ENCODE data around the gene ZNF827.

DNA sequence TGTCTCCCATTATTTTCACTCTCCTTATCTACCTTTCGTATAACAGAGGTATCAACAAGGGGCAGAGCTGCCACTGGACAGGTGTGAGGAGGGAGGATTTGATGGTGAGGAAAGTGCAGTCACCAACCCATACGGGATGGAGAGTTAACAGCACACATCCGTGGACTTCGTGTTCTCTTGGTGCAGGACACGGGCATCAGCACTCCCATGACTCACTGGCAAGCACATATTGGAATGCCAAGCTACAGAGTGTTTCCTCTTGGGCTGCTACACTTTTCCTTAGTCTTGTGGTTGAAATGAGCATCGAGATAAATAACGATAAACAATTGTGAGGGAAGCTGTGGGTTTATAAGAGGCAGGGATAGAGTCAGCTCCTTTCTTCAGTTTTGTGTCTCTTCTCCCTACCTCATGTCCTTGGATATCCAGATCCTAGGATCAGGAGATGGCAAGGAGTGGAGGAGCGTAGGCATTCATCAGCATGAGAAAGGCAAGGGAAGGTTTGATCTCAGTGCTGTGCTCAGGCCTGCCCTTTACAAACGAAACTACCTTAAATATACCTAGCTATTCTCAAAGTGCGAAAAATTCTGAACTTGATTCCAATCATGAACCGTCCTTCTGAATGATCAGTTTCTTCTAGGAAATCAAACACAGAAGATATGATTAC lies 96.3 kb downstream of the ZNF827 start:
- TF ChIP-seq, protein P1, sequence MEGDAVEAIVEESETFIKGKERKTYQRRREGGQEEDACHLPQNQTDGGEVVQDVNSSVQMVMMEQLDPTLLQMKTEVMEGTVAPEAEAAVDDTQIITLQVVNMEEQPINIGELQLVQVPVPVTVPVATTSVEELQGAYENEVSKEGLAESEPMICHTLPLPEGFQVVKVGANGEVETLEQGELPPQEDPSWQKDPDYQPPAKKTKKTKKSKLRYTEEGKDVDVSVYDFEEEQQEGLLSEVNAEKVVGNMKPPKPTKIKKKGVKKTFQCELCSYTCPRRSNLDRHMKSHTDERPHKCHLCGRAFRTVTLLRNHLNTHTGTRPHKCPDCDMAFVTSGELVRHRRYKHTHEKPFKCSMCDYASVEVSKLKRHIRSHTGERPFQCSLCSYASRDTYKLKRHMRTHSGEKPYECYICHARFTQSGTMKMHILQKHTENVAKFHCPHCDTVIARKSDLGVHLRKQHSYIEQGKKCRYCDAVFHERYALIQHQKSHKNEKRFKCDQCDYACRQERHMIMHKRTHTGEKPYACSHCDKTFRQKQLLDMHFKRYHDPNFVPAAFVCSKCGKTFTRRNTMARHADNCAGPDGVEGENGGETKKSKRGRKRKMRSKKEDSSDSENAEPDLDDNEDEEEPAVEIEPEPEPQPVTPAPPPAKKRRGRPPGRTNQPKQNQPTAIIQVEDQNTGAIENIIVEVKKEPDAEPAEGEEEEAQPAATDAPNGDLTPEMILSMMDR (IDR thresholded peaks at IDR 0.05; ENCODE audit: poor library complexity), result no peak
- no peak for TF ChIP-seq EZH2 (IDR thresholded peaks at IDR 0.05; ENCODE audit: borderline replicate concordance)
